HG03354 (cell line): Measurements from ENCODE around the gene PLP1.
"Not testable (repeated sequence)": the region's sequence is repeated elsewhere in the genome, so short reads cannot be mapped to it uniquely, and the experiment has no call there.

Source experiments
- ATAC-seq: cut with Tn5 transposase; IDR thresholded peaks from one replicate; pipeline ENCODE4 v1.9.1; 2021; ENCODE audit warnings: mild to moderate bottlenecking; ENCODE audit not compliant: unreplicated experiment, poor library complexity, severe bottlenecking

PLP1 gene, protein sequence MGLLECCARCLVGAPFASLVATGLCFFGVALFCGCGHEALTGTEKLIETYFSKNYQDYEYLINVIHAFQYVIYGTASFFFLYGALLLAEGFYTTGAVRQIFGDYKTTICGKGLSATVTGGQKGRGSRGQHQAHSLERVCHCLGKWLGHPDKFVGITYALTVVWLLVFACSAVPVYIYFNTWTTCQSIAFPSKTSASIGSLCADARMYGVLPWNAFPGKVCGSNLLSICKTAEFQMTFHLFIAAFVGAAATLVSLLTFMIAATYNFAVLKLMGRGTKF

DNA sequence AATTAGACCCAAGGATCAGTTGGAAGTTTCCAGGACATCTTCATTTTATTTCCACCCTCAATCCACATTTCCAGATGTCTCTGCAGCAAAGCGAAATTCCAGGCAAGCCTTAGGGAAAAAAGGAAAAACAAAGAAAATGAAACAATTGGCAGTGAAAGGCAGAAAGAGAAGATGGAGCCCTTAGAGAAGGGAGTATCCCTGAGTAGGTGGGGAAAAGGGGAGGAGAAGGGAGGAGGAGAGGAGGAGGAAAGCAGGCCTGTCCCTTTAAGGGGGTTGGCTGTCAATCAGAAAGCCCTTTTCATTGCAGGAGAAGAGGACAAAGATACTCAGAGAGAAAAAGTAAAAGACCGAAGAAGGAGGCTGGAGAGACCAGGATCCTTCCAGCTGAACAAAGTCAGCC is at the start of gene PLP1:
Gene PLP1, plus strand, starts transcription at position 295 of the 400 bp plus-strand sequence. CDS start 156 bp downstream, outside the sequence.
- ATAC-seq: no peak

DNA sequence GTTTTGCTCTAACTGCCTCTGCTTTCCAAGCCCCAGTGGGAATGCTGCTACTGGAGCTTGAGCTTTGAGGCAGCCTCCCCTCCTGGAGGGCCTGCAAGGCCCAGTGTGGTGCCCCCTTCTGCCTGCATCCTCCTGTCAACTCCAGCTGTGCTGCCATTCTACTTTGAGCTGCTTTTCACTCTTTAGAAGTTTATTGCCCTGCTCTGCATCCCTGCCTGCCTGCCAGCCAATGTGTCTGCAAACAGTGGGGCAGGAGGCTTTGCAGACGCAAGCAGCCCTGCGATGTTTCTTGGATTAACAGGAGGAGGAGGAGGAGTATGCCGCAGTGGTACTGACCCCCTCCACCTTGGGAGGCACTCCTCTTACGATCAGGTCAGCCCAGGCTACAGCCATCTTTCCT is 49.5 kb upstream of the PLP1 start:
- no peak for ATAC-seq

DNA sequence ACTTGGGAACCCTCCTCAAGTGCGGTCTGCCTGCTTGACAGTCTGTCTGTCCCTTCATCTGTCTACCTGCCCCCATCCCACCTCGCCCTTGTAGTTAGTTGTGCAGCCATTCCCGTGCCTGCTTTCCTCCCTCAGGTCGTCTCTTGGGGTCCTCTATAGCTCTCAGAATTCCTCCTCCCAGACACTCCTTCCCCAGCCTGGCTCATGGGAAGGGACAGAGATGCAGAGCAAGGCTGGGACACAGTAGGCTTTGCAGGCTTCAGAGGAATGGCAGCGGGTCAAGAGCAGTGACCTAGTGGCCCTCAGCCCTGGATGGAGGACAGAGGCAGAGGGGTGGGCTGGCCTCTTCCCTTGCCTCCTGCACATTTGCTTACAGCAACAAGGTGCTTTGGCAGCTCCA is 47.6 kb upstream of the PLP1 start:
- no peak for ATAC-seq

DNA sequence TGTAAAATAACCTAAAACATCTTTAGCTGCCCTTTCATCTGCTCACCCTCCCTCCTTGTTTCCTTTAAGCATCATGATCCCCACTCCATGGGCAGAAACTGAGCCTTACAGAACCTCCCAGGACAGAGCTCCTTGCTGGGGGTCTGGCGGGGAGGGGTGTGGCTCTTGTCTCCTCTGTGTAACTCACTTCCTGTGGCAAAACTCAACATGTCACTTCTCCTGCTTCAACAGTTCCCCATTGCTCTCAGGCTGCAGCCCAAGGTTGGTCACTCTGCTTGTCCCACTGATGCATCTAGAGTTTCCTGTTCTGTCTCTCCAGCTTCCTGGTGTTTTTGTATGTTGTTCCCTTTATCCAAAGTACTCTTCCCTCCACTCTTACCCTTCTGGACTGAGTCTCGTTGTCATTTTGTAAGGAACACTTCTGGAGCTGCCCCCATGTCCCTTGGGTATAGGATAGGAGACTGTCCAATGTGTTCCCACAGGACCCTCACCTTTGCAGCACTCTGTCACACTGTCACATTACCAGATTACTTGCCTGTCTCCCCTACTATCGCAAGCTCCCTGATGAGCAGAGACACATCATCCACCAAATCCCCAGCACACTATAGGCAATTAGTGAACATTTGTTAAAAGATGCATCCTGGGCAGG is 46.4 kb upstream of the PLP1 start:
- ATAC-seq: no peak

DNA sequence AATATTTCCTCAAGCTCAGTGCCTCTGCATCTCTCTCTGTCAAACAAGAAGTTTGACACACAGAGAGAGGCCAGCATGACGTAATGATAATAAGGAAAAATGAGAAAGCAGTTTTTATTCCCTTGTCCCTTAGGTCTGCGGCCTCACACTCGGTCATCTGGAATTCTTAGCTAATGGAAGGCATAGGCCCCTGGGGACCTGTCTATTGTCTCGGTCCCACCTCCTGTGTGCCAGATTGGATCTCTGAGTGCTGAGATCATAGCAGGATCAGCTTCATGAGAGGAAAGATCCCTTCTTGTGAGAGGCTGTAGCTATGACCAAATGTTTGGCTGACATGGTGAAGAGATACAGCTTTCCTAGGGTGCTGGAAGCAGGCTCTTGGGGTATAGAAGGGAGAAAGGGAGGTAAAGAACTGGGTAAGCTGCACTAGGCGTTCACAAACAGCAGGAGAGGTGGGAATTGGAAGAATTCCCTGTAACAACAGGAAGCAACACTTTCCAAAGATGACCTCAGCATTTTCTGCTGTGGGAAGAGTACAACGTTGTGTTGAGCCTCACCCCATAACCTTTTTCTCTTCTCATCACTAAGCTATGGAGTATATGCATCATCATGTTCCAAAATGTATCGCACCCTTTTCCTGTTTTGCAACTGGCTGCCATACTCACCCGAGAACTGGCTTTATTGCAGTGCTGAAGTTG is 45.7 kb upstream of the PLP1 start:
- ATAC-seq: no peak

DNA sequence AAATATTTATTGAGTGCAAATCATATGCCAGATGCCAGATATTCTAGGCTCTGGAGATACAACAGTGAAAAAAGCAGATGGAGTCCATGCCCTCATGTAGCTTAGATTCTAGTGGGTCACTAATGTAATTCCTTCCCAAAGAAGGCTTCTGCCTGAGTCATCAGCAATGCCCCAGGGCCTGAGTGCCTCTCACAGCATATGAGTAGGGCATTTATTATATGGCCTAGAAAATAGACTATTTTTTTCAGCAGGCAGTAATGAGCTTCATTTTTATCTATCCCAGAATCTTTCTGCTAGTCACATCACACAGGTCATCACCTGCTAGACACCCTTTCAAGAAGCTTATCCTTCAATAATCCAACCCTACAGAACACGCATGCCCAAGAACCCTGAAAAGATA is 43.6 kb upstream of the PLP1 start:
- no peak for ATAC-seq

DNA sequence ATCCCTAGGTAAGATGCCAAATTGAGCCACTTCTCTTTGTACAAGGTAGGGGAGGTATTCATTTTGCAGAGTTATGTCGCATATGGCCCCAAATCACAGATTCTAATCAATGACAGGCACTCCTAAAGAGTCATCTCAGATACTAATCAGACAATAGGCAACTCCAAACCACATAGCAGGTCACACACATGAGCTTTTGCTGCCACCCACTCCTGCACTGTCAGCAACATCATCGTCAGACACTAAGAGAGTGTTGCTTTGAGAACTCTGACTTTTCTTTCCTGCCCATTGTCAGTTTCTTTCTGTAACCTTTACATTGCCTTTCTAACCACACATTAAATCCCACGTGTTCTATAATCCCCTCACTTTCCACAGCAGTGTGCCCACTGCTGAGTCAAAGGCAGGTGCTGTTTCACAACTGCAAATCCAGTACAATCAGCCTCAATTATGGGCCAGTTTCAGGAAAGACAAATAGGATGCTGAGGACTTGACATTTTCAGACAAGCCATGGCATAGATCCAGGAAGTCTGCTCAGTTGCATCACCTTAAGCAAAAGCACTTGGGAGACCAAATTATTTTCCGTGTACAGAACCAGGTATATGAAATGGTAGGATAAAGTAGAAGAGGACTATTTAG is 42.4 kb upstream of the PLP1 start:
- no peak for ATAC-seq

DNA sequence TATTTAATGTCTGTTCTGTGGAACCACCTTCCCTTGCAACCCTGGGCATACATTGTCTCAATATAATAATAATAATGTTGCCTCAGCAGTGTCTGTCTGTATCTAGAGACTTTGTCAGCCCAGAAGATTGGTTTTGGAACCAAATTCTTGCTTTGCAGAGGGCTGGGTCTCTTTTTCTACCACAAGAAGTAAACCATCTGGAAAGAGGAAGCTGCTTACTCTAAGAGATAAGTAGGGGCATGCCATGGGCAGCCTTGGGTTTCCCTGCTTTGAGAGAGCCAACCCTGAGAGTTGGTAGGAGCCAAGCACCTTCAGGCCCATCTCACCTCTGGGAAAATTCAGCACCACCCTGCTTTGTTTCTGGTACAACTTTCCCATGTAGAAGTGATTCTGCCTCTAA is 38.9 kb upstream of the PLP1 start:
- ATAC-seq: no peak

DNA sequence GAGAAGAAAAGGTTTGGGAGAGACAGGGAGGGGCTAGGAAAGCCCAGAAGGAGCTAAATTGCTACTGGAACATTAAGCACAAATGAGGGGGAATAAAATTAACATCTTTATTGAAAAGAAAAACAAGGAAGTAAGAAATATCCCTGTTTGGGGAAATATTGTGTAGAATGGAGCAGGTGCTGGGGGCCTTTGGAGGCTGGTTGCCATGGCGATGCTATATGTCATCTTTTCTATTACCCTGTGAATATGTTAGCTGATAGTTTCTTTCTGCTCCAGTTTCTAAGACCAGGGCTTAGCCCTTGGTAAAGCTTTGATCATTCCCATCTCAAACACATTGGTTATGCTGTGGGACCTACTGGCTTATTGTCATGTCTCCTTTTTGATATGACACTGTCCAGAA is 37.2 kb upstream of the PLP1 start:
- ATAC-seq: no peak

DNA sequence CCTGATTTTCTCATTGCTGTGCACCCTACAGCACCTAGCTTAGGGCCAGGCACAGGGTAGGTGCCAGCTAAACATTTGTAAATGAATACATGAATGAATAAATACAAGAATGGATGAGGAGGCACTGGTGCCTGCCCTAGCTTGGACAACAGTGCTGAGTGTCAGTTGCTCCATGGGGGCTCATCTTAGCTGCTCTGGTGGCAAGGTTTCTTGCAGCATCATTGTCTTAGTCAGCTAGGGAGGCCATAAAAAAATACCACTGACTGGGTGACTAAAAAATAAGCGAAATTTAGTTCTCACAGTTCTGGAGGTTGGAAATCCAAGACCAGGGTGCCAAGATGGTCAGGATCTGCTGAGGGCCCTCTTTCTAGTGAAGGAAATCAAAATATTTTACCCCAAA is 34.8 kb upstream of the PLP1 start:
- ATAC-seq: no peak

DNA sequence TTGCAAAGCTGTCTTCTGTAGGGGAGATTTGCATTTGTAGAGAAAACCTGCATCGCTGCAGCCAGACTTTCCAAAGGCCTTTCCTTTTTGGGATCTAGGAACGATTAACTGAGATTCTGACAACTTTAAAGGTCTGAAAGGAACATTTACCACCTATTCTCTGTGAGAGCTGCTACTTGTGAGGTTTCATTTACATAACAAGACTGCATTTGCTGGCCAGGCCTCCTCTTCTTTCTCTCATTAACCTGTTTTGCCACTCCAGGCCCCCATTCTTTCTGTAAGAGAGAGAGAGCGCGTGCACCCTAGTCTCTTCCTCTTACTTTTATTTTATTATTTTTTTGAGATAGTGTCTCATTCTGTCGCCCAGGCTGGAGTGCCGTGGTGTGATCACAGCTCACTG is 34.3 kb upstream of the PLP1 start:
- ATAC-seq: no peak

DNA sequence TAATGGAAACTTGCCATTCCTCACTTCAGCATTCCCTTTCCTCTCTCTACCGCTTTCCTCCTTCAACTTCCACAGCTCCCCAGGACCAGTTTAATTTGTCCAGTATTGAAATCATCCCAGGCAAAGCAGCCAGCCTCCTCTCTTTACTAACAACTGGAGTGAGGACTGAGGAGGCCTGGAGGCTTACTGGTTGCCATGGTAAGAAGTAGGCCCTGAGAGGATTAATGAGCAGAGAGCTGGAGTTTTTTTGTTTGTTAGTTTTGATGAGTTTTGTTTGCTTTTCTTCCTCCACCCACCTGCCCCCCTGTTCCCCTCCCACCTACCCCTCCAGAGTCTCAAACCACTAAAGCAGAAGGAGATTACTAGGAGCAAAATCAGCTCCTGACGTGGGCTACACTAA is 29.5 kb upstream of the PLP1 start:
- ATAC-seq: no peak

DNA sequence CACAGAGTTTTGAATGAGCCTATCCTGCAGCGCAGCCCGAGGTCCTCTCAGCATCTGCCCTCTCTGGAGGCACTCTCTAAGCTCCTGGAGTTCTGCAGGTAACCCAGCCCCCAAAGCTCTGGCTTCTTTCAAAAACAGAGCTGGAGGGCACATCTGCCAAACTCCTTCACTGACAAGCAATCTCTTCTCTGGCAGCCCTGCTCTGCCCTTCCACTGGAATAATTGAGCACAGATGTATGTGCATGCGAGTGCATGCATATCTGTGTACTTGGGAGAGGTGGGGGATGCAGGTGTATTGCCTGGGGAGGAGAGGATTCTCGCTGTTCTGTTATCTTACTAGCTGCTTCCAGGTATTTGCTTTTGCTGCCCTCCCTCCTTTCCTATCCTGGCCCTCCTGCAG is 22.2 kb upstream of the PLP1 start:
- ATAC-seq: no peak

DNA sequence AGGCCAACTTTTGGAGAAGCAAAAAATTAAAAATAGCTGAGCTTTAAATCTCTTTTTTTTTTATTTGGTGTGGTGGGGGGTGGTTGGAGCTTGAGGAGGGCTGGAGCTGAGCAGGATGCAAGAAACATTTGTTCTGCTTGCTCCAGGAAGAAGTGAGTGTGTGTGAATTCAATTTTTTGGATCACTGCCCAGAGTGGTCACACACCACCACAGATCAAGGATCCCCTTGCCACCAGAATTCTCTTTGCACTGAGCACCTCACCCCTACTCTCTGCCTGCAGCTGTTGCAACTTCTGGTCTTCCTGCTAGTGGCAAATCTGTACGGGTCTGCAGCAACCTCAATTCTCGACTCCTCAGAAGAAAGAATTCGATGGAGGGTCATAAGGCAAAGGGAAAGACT is 19.9 kb upstream of the PLP1 start:
- ATAC-seq: no peak

DNA sequence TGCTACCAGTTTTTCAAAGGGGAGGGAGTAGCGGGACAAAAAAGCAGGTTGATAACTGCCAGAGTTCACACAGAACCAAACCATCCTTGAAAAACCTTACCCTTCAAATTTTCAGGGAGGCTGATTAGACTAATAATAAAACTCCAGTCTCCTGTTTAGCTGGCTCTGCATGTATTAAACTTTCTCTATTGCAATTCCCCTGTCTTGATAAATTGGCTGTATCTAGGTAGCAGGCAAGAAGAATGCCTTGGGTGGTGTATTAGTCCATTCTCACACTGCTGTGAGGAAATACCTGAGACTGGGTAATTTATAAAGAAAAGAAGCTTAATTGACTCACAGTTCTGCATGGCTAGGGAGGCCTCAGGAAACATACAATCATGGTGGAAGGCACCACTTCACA is 18.1 kb upstream of the PLP1 start:
- no peak for ATAC-seq

DNA sequence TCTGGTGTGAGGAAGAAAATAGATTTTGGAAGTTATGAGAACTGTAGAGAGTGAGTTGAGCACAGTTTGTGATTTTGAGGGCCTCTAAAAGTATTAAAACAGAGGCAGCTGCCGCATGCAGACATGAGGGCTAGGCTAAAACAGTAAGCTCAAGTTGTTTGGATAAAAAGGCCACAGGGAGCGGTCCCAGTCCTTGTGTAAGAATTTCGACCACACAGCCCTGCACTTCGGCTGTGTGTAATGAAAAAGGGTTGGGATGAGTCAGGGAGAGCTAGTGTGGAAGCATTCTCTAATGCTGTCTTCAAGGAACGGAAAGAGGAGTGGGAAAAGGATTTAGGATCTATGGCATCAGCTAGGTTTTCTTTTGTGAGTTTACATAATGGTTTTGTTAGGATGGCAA is 13.1 kb upstream of the PLP1 start:
- ATAC-seq: not testable (repeated sequence)

DNA sequence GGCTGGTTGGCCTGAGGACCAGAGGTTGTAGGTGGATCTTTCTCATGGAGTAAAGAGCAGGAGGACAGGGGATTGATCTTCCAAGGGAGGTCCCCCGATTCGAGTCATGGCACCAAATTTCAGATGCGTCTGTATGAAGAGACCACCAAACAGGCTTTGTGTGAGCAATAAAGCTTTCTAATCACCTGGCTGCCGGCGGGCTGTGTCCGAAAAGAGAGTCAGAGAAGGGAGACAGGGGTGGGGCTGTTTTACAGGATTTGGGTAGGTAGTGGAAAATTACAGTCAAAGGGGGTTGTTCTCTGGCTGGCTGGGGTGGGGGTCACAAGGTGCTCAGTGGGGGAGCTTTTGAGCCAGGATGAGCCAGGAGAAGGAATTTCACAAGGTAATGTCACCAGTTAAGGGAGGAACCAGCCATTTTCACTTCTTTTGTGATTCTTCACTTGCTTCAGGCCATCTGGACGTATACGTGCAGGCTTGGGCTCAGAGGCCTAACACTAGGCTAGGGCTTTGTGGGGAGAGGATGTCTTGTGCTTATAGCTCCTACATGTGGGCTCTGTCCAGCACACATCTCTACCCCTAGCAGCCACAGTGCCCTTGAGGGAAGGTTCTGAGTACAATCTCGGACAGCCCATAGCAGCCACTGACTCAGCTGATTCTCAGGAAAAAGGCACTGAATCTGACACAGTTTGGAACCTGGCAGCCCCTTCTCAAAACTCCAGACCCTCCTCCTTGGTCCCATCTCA is 9.7 kb upstream of the PLP1 start:
- not testable (repeated sequence) for ATAC-seq

DNA sequence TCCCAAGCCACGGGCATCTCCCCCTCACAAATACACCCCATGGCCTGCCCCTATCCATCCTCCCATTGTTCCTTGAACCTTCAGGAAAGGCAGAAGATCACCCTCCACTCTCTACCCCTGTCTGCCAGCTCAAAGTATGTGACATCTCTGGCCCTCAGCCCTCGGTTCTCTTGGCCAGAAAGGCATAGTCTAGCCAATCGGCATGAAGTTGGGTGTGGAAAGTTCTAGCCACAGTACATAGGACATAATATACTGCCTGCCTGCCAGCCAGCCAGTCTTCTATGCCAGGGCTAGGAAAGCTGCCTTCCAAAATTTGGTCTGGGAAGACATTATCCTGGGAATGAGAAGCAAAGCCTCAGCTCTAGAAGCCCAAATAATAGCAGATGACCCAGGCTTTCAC is 3.2 kb upstream of the PLP1 start:
- no peak for ATAC-seq

DNA sequence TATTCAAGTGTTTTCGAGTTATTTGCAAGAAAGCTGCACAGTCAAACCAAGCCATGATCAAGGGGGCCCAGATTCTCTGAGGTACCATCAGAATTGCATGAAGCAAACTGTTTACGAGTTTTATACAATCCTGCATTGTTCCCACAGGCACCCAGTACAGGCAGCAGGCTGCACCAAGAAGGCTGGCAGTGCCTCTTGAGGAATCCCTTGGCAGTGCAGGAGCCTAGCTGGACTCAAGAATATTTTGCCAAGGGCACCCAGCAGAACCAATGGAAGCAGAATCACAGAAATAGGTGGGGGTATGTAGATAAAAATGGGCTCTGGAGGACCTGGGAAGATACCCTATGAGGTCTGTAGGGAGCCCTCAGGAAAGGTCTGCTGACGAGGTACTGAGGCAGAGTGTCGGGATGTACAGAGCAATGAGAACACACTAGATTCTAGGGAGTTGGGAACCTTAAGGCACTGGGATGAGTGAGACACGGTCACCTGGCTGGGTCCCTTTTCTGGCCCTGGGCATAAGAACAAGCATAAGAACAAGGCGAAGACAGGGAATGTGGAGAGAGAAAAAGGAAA is 2.5 kb upstream of the PLP1 start:
- no peak for ATAC-seq
